Activated CD8-positive, alpha-beta memory T cell treated with anti-CD3 and anti-CD28 coated beads for 24 hours (primary cell): ENCODE measurements around the gene CENATAC.
"Not testable (repeated sequence)": the region's sequence is repeated elsewhere in the genome, so short reads cannot be mapped to it uniquely, and the experiment has no call there.

Experiments used
- DNase-seq: peaks from one replicate; pipeline ENCODE4 v3.0.0-alpha.2; 2020

The CENATAC gene

DNA sequence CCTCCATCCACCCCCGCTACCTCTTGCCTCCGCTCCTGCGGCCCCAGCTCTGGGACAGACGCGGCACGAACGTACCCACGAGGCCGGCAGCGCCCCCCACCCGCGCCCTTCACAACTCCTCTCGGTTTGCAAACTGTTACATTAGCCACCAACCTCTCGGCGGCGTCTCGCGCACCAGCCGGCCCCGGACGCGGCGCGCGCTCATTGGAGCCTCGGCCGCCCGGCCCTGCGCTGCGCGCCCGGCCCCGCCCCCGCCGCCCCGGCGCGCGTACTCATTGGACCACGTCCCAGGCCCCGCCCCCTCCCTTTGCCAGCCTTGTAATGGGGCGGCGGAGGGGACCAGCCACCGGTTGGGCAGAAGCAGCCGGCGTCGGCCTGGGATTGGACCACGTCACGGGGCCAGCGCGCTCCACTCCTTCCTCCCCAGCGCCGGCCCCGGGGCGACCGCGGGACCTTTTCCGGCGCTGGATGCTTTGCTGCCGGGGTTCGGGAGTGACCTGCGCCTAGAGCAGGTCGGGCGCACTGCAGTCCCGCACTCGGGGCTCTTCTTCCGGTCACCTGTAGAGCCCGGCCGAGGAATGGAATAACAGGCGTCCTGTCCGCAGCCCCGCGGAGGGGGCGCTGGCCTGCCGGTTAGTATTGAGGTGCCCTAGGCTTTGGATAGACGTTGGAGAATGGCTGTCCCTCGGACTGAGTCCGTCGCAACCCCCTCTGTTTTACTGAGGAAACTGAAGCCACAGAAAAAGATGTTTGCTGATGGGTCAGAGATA lies 59.2 kb downstream of the CENATAC start, which contains the start of gene HYOU1:
Gene HYOU1 (minus strand): TSS at position 206 of the 770 bp plus-strand sequence. CDS start 1,045 bp downstream, outside the sequence.
- DNase-seq = peak; percentile 99

- DNase-seq = not testable (repeated sequence)
These were observed 61.2 kb downstream of the CENATAC start for GRCh38 chr11:119059128-119059527.

GRCh38 chr11:119061256-119061655 lies 63.3 kb downstream of the CENATAC start:
- DNase-seq = no peak

DNA sequence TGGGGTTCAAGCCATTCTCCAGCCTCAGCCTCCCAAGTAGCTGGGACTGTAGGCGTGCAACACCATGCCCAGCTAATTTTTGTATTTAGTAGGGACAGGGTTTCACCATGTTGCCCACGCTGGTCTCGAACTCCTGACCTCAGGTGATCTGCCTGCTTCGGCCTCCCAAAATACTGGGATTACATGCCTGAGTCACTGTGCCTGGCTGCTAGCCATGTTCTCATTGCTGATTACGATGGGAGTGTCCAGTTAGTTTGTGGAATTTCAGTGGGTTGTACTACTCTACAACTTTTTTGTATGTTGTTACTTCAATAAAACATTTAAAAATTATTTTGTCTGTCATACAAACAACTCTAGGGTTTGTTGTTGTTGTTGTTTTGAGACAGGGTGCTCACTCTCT lies 64.8 kb downstream of the CENATAC start:
- no peak for DNase-seq

DNA sequence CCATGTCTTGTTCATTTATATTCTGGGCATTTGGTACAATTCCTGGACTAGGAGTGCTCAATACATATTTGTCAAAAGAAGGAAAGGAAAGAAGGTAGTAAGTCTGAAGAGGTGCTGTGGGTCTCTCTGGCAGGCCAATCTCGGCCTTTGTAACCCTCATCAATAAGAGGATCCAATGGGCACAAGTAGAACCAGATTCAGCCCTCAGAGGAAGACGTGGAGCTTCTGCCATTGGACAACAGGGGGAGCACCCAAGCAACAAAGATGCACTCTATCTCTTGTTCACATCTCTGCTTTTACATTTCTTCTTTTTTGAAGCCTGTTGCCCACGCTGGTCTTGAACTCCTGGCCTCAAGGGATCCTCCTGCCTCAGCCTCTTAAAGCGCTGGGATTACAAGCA lies 67.4 kb downstream of the CENATAC start:
- DNase-seq = no peak
